GM18499 (cell line): ENCODE data around the gene ANO7.
"Not testable (repeated sequence)": the region's sequence is repeated elsewhere in the genome, so short reads cannot be mapped to it uniquely, and the experiment has no call there.

Experiments
- ATAC-seq: cut with Tn5 transposase; IDR thresholded peaks from one replicate; pipeline ENCODE4 v1.9.1; 2021; ENCODE audit warnings: moderate number of reproducible peaks; ENCODE audit not compliant: insufficient read depth, unreplicated experiment

The ANO7 gene

DNA sequence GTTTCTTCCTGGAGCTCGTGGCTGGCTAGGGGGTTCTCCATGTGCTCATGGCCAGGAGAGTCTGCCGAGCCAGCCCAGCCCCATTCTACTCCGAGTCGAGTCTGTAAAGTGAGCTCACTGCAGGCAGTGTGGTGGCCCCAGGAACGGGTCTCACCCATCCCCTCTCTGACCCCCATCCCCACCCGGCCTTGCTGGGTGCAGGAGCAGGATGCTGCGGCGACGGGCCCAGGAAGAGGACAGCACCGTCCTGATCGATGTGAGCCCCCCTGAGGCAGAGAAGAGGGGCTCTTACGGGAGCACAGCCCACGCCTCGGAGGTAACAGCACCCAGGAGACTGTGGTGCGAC, 1.4 kb downstream of the ANO7 start:
- no peak for ATAC-seq

DNA sequence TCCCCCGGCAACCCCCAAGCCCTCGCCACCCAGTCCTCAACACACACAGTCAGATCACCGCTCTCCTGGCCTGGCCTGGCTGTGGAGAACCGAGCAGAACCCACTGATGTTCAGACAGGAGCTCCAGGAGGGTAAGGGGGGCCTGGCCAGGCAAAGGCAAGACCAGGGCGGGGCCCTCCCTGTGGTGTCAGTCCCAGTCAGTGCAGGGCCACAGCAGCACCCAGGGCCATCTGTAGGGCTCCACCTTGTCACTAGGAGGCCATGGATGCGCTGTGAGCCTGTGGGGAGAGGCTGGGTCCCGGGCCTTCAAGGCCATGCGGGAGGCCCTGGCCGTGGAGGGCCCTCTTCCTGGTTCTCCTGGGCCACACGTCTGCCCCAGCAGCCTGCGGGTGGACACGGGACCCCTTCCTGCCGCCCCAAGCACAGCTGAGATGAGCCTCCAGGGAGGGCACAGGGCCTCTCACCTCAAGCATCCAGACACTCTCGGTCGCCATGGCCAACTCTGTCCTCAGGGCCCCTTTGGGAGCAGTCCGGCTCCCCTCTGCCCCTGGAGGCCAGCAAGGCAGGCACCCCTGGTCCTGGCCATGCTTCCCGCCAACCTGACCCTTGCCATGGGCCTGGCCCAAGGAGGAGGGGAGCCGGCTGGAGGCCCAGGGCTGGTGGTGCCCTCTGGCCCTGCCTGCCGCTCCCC, 2.0 kb downstream of the ANO7 start:
- ATAC-seq, result no peak

DNA sequence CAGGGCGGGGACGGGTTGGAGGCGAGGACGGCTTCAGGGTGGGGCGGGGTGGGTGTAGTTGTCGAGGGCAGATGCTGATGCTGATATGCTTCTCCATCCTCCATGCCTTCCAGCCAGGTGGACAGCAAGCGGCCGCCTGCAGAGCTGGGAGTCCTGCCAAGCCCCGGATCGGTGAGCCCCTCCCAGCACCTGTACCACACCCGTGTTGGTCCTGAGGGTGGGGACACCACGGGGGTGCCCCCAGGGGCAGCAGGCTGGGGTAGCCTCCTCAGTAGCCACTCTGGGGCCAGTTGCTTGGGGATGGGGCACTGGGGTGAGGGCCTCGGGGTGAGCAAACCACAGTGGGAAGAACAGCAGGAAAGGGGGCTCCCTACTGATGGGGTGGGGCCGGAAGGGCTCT, 2.6 kb downstream of the ANO7 start:
- no peak for ATAC-seq

DNA sequence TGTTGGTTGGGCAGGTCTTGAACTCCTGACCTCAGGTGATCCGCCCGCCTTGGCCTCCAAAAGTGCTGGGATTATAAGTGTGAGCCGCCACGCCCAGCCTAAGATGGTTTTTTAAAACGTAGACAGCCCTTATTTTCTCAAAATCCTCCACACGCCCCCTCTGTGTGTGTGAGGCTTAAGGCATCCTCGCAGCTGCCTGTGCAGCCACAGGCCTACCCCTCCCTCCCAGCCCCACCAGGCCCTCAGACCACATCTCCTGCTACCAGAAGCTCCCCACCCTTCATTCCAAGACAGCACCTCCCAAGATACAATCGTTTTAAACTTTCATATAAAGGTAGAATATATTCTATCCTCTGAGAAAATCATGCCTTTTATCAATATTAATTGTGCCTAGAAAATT, 4.8 kb downstream of the ANO7 start:
- ATAC-seq, result no peak

DNA sequence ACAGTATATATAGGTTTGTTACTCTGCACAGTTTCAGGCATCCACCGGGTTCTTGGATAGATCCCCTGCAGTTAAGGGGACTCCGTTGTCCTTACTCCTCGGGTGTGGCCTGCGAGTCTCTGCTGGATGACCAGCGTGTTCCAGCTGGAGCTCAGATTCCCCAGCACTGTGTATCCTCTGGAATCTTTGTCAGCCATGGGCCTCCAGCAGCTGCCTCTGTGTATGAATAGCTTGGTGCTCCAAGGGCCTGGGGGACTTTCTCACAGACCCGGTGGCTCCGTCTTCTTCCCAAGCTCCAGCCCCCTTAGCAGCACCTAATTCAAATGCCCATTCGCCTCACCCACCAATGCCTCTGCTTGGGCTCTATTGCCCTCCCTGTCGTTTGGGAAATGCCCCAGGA, 6.3 kb downstream of the ANO7 start:
- ATAC-seq, result no peak

DNA sequence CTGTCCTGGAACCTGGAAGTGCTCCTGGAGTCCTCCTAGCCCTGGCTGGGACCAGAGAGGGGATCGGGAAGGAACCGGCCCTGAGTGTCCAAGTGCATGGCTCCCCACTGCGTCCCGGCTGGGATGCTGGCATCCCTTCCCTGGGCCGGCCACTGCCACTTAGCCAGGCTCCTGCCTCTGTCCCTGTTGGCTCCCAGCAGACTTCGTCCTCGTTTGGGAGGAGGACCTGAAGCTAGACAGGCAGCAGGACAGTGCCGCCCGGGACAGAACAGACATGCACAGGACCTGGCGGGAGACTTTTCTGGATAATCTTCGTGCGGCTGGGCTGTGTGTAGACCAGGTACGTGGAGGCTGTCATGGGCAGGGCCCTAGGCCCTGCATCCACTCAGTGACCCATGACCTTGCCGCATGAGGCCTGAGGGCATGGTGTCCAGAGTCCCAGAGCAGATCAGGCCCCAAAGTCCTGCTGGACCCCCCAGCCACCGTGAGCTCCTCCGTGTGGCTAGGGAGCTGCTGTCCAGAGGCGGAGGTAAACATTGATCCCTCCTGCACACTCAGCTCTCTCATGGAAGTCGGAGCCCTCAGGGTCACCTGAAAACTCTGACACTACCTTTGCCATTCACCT, 7.1 kb downstream of the ANO7 start:
- no peak for ATAC-seq

DNA sequence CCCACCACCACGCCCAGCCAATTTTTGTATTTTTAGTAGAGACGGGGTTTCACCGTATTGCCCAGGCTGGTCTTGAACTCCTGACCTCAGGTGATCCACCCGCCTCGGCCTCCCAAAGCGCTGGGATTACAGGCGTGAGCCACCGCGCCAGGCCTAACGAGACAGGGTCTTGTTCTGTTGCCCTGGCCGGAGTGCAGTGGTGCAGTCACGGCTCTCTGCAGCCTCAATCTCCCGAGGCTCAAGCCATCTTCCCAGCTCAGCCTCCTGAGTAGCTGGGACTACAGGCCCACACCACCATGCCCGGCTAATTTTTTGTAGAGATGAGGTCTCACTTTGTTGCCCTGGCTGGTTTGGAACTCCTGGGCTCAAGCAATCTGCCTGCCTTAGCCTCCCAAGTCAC, 8.8 kb downstream of the ANO7 start:
- ATAC-seq, result not testable (repeated sequence)

DNA sequence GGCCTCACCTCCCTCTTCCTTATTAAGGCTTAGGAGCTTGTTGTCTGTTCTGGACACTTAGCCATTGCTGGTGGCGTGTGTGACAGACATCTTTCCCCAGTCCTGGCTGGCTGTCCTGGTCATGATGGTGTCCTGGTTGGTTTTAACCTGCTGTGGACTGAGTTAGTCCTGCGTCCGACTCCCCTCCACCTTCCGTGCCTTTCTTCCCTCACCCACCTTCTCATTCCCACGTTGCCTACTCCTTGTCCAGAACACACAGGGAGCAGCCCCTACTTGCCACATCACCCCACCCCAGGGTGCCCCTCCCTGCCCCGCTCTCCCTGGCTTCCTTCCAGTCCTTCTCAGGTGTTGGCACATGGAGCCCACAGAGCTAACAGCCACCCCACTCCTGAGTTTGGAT, 9.5 kb downstream of the ANO7 start:
- no peak for ATAC-seq

DNA sequence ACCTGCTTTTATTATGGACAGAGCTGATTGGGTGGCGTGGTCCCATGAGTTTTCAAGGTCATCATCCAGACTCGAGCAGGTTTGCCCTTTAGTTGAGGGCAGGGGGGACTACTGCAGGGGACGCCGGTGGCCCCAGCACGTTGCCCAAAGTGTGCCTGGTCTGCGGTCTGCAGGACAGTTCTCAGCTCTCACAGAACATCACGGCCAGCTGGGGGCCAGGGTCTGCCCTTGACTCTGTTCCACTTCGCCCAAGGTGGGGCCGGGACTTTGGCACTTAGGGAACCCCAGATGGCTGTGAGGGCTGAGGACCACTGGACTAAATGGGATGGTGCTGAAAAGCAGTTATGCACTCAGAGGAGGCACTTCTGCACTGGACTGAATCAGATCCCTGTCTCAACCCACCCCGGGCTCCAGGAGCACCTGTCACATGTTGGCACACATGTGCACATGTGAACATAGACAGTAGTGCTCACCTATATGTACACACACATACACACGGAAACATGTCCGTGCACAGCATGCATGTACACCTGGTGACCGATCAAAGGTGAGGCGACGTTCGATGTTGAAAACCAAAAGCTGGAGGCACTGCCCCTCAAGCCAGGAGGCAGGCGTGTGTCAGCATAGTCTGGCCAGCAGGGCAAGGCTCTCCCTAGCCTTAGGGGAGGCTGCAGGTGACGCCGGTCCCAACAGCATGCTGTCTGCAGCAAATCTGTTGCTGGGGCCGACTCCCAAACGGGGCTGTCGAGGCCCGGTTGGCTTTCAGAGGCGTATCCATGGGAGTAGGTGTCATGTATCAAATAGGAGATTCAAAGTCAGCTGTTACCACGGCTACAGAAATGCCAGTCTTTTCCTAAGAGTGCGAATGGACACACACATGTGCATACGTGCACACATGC, 10.2 kb downstream of the ANO7 start:
- no peak for ATAC-seq

DNA sequence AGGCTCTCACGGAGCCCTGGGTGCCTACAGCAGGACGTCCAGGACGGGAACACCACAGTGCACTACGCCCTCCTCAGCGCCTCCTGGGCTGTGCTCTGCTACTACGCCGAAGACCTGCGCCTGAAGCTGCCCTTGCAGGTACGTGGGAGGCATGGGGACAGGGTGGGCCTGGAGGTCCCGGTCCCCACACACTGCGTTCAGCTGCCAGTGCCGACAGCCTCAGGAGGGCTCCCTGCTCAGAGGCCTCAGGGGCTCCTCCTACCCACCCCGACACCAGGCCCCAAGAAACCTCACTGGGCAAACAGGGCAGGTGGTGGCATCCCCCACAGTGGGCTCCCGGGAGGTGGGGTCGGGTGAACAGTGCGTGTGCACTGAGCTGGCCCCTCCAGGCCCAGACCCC, 10.8 kb downstream of the ANO7 start:
- ATAC-seq, result no peak

DNA sequence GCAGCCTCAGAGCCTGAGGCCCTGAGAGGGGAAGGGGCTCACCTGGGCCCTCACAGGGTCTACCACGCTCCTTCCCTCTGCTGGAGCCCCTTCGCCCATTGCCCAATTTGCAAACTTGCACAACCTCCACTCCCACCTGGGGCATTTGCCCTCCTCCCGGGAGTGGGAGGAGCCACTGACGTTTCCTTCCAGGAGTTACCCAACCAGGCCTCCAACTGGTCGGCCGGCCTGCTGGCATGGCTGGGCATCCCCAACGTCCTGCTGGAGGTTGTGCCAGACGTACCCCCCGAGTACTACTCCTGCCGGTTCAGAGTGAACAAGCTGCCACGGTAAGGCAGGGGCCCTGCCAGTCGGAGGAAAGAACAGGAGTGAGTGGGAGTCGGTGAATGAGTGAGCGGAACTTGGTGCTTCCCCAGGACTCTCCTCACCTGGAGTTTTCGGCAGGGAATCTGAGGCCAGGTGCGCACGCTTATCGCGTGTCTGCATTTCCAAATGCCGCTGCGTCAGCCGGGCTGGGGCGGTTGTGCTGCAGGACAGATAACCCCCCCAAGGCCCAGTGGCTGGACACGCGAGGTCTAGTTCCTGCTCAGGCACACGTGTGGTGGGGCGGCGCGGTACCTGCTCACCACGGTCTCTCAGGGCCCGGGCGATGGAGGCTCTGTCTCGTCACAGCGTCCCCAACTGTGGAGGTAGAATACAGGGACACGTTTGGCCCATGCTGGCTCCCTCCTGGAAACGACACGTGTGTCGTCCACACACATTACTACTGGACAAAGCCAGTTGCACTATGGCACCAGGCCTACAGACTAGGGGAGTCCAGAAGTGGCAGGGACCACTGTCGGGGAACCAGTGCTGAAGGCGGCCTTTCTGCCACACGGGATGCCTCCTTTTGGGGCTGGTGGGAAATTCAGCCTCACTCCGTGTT, 11.7 kb downstream of the ANO7 start:
- ATAC-seq, result no peak

DNA sequence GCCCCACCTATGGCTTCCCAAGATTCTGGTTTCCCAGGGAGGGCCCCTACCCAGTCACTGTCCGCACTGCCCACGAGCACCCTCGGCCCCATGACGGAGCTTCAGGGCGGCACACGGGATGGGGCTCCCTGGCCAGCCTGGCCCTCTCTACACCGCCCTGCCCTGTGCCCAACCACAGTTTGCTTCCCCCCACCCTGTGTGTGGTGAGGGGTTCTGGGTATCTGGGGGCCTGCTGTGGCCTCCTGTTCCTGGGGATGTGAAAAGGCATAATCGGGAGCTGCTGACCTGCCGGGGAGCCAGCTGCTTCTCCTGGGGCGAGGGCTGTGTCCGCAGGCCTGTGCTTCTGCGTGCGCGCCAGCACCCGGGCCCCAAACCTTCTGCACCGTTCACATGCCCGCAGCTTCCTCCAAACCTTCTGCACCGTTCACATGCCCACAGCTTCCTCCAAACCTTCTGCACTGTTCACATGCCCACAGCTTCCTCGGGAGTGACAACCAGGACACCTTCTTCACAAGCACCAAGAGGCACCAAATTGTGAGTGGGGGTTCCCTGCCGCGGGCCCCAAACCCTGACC, 12.4 kb downstream of the ANO7 start:
- ATAC-seq, result no peak

DNA sequence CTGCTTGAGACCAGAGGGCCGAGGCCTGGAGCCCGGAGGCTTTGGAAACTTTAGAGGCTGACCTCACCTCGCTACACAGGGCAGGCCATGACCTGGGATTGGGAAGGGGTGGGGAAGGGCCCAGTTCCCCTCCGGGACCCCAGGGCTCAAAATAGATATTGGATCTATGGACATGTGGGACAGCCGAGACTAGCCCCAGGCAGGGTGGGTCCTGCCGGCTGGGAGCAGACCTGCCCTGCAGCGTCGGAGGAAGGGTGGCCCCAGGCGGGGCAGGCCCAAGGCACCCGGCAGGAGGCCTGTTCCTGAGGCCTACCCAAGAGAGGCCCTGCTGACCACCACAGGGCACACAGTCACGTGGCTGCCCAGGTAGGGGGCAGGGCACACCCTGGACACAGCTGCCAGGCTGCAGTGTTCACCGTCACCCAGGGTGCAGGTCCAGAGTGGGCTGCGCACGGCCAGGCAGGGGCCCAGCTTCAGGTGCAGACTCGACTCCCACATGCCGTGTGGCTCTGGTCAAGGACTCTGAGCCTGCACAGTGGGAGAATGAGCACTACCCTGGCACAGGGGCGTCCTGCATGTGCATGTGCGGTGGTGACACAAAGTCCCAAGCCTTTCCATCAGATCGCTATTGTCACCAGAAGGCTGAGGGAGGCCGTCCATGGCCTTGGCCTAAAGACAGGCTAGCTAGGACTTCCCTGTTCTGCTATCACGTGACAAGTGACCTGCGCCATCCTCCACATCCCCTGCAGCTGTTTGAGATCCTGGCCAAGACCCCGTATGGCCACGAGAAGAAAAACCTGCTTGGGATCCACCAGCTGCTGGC, 13.2 kb downstream of the ANO7 start:
- no peak for ATAC-seq

DNA sequence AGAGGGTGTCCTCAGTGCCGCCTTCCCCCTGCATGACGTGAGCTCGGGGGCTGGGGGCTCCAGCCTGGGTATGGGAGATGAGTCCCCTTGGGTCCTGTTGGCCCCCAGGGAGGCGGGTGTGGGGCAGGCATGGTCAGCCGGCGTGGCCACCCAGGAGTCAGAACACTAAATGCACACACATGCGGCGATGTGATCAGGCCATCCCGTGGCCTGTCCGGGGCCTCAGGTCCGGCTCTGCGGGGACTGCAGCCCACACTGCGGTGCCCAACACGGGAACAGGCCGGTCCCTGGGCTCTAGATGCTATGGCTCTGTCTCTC, 13.8 kb downstream of the ANO7 start:
- no peak for ATAC-seq

DNA sequence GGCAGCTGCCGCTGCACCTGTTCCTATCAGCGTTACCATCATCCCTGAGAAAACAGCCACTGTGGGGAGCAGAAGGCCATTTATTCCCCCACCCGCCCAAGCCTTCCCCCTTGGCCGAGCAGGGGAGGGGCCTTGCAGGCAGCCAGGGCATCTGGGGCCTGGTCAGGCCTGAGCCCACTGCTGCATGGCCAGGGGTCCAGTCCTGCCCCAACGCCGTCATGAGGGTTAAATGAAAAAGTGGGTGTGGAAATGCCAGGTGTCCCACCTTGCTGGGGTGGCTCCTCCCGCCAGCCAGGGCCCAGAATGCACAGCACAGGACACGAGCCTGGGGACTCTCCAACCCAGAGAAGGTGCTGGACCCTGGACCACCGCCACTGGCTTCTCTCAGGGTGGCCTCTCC, 14.2 kb downstream of the ANO7 start:
- no peak for ATAC-seq

DNA sequence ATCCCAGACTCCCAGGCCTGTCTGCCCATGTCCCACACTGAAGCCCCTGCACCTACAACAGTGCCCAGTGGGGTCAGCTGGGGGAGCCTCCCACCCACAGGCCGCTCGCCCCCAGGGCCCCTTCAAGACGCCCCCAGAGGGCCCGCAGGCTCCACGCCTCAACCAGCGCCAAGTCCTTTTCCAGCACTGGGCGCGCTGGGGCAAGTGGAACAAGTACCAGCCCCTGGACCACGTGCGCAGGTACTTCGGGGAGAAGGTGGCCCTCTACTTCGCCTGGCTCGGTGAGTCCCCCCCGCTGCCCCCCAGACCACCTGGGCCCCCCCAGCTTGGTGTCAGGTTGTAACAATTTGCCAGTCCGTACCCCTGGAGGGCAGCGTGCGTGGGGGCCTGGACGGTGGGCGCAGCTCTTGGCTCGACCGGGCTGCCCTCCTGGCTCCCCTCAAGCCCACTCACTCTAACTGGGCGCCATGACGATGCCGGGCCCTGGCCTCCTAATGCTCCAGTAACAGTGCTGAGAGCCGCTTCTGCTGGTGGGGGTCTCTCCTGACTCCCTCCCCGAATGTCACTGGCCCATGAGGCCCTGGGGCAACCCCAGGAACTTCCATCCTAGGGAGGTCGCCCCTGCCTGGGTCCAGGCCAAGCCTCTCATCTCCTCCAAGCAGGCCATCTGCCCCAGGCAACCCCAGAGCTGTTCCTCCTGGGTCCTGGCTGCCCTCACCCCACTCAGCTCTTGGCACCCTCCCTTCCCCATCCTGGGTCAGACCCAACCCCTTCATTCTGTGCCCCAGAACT, 14.9 kb downstream of the ANO7 start:
- ATAC-seq, result no peak

DNA sequence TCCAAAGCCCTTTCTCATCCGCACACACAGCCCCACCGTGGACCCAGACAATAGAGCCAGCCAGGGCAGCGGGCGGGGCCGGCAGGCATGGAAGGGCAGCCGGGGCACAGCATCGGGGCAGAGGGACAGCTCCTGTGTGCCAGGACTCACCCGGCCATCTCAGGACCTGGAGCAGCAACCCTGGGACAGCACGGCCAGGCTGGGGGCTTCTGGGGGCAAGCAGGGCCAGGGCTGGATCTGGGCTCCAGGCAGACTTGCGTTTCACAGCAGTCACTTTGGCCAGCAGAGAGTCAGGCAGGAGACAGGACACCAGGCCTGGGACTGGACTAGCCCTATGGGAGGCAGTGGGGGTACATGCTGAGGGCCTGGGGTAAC, 15.5 kb downstream of the ANO7 start:
- ATAC-seq, result no peak

DNA sequence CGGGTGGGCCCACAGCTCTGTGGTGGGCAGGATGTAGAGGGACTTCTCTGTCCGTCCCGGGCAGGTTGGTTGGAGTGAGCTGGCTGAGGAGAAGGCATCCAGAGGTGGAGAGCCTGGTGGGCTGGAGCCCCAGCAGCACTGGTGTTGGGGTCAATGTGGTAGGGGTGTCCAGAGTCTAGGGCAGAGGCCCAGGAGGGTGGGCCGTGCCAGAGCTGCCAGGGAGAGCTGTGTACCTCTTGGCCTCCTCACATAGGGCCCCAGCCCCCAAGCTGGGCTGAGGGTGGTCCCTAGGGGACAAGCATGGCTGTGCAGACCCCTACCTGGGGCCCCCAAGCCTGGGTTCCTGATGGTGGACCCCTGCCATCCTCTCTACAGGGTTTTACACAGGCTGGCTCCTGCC, 16.0 kb downstream of the ANO7 start:
- no peak for ATAC-seq

DNA sequence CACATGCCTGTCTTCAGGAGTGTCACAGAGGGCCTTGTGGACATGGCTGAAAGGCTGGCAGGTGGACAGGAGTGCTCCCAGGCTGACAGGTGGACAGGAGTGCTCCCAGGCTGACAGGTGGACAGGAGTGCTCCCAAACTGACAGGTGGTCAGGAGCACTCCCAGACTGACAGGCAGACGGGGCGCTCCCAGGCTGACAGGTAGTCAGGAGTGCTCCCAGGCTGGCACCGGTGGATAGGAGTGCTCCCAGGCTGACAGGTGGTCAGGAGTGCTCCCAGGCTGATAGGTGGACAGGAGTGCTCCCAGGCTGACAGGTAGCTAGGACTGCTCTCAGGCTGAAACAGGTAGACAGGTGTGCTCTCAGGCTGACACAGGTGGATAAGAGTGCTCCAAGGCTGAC, 16.6 kb downstream of the ANO7 start:
- ATAC-seq, result no peak
